Heart left ventricle (tissue), 16 donors: ENCODE data around the gene DMBX1. TPM values are rescaled to one million over a fixed set of nuclear protein-coding genes. Genes with fewer than 3 reads are reported as not detected.

Source experiments
- ATAC-seq, 4 donors: fragments of 200-7000 bp; cut with Tn5 transposase; one replicate each; pipeline ENCODE4 v1.9.1; 2020 to 2022; ENCODE audit warnings: moderate library complexity in 4 of 4, mild to moderate bottlenecking in 3 of 4, moderate number of reproducible peaks in 1 of 4
- DNase-seq, 5 donors: peaks; one replicate each; pipeline ENCODE4 v3.0.0-alpha.2; 2020
- H3K27ac ChIP-seq, 12 donors: fragments of 200-600 bp; sonication (generic) in 4 of 12; one replicate each; pipeline versions ENCODE4 v1.5.0 to v1.8.0; 2016 to 2022; ENCODE audit warnings: mild to moderate bottlenecking in 2 of 12
- H3K27me3 ChIP-seq, 9 donors: fragments of 200-600 bp; sonication (generic) in 2 of 9; one replicate each; pipeline versions ENCODE4 v1.5.1 to v1.8.0; 2016 to 2022; ENCODE audit warnings: mild to moderate bottlenecking in 3 of 9
- H3K36me3 ChIP-seq, 9 donors: fragments of 200-600 bp; sonication (generic) in 2 of 9; one replicate each; pipeline versions ENCODE4 v1.5.0 to v1.8.0; 2018 to 2022; ENCODE audit warnings: mild to moderate bottlenecking in 2 of 9
- H3K4me1 ChIP-seq, 12 donors: fragments of 200-600 bp; sonication (generic) in 4 of 12; one replicate each; pipeline versions ENCODE4 v1.5.0 to v1.8.0; 2016 to 2022; ENCODE audit warnings: mild to moderate bottlenecking in 3 of 12
- H3K4me3 ChIP-seq, 12 donors: fragments of 200-600 bp; sonication (generic) in 4 of 12; one replicate each; pipeline versions ENCODE4 v1.5.0 to v1.8.0; 2017 to 2022; ENCODE audit warnings: mild to moderate bottlenecking in 9 of 12, moderate library complexity in 4 of 12
- H3K9me3 ChIP-seq, 12 donors: fragments of 200-600 bp; sonication (generic) in 4 of 12; one replicate each; pipeline versions ENCODE4 v1.5.0 to v1.8.0; 2016 to 2022; ENCODE audit warnings: mild to moderate bottlenecking in 1 of 12
- CTCF ChIP-seq, 12 donors: fragments of 200-600 bp; sonication (generic) in 4 of 12; IDR thresholded peaks; one replicate each; pipeline versions ENCODE4 v1.5.0 to v1.8.0; 2018 to 2022; ENCODE audit warnings: antibody characterized with exemption in 12 of 12, mild to moderate bottlenecking in 5 of 12
- POLR2A ChIP-seq, 2 donors: fragments of 450-650 bp; IDR thresholded peaks; one replicate each; pipeline ENCODE4 v1.6.1; 2017; ENCODE audit warnings: antibody characterized with exemption in 2 of 2, mild to moderate bottlenecking in 2 of 2, moderate library complexity in 2 of 2
- WGBS, 4 donors: extraction: QIAGEN DNeasy Blood & Tissue Kit in 2 of 4; methylation state at CpG; one replicate each; pipeline versions ENCODE4 v1.1.5 to v1.1.7; 2013 to 2018; 5-methylcytosine and 5-hydroxymethylcytosine counted together
- intact Hi-C, 10 donors: fragments of 100-400 bp; cut with DNase I; formaldehyde crosslinking; loops; one replicate each; pipeline versions ENCODE4 v1.11.1 to v1.14.2; 2022
- polyA plus RNA-seq, 2 donors: library from polyadenylated mRNA; stranded (reverse); fragments of 200-250 nt; gene quantifications; one replicate each; pipeline ENCODE4 v1.2.3, GENCODE V29; 2013
- total RNA-seq, 9 donors: library from RNA; depleted of rRNA in 2 of 9; stranded (reverse); fragments of >200 nt in 2 of 9; fragmentation: NEBNext Ultra II Directional in 3 of 9; extraction: Animal tissue kit (Norgen Biotek cat#: 25700) in 3 of 9; gene quantifications; one replicate each; pipeline versions ENCODE4 v1.1.0 to v1.2.4, GENCODE V29; 2016 to 2023
- donor health status: ischemic (EF 13 %, LVEDD 7.1; RV severe dilation, severe dysfunction).
- donor health status: healthy with polysubstance abuse.
- donor health status: DM: no; HTN: yes; CAD: no.
- donor health status: DM: no; HTN: no; CAD: no.
- donor health status: ischemic (EF 25% LVEDD 6.9; RV normal size, moderate dysfunction).
- donor health status: ischemic (EF 25% LVEDD 5.7; RV mildly dilated, moderate dysfunction).
- donor health status: healthy.
- donor health status: DM: yes; HTN: yes; CAD: no.
- donor health status: ischemic (EF 35%, LVEDD 5.7; RV mildly dilated, moderate dysfunction).
- donor health status: nonischemic (EF 11% LVEDD 7.7; RV severe dilation, severe dysfunction).
- donor health status: DM: yes; HTN: yes; CAD: no.
- donor health status: PGD.
- donor health status: ischemic (EF 29% LVEDD 5.4; RV normal size, mild dysfunction).
- donor health status: nonischemic (EF 23%, LVEDD 6.1; RV moderate dilation, normal function).

DMBX1 gene
- total and polyA plus RNA-seq, 11 donors = not detected

GRCh38 chr1:46497020-46497419 lies 7.4 kb downstream of the DMBX1 start:
- Histone ChIP-seq H3K9me3 (no peaks in the 10 kb centered on the region), H3K4me1 (no peaks in the 10 kb centered on the region), H3K27ac (no peak overlapping the region), H3K36me3 (no peaks in the 10 kb centered on the region), H3K27me3 (peaks cover 9 to 62% (median 35%) of the 10 kb centered on the region in 9 donors), H3K4me3 (no peak overlapping the region)
- TF ChIP-seq POLR2A (IDR thresholded peaks at IDR 0.05) (no peak), CTCF (IDR thresholded peaks at IDR 0.05) (no peak)
- DNase-seq = no peak
- intact Hi-C loops = no loop called here
- 61 to 73% (median 68%) methylated on average over 3 of the region's 3 CpGs for WGBS, 4 donors
- ATAC-seq = no peak

DNA sequence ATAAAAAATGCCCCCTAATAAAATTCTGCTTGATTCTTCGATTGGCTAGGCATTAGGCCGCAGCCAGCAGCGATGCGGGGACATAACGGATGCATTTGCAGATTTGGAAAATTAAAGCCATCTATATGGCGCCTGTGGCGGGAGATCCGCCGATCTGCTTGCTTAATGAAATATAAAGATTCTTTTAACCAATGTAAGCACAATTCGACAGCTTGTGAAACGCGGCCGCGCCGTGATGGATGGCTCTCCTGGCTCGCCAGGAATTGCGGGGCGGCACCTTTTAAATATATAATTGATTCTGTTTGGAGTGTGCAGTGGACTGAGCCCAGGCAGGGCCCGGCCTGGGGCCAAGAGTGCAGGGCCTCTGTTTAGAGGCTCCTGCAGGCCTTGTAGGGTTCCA lies 8.0 kb downstream of the DMBX1 start:
- TF ChIP-seq CTCF (IDR thresholded peaks at IDR 0.05) (no peak), POLR2A (IDR thresholded peaks at IDR 0.05) (no peak)
- Histone ChIP-seq H3K36me3 (no peaks in the 10 kb centered on the region), H3K27me3 (peaks cover 4 to 62% (median 29%) of the 10 kb centered on the region in 9 donors), H3K9me3 (no peaks in the 10 kb centered on the region), H3K27ac (no peak overlapping the region), H3K4me3 (no peak overlapping the region), H3K4me1 (no peaks in the 10 kb centered on the region)
- intact Hi-C loops = no loop called here
- ATAC-seq = no peak
- WGBS, 4 donors = 93 to 96% (median 94%) methylated on average over 19 of the region's 19 CpGs
- peak in 1 of 5 donors; percentile 56 for DNase-seq

DNA sequence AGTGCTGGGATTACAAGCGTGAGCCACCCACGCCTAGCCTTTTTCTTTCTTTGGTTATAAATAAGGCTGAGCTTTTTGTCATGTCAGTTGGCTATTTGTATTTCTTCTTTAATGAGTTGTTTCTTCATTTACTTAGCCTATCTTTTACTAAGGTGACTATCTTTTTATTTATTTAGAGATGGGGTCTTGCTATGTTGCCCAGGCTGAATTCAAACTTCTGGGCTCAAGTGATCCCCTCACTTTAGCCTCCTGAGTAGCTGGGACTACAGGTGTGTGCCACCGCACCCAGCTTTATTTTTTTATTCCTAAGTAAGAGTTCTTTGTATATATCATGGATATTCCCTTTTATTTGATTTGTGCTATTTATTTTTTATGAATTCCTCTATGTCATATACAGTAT lies 11.9 kb downstream of the DMBX1 start:
- TF ChIP-seq POLR2A (IDR thresholded peaks at IDR 0.05) = no peak
- no peak for TF ChIP-seq CTCF (IDR thresholded peaks at IDR 0.05)
- WGBS, 4 donors = 93 to 97% (median 95%) methylated on average over 3 of the region's 3 CpGs
- Histone ChIP-seq H3K4me3 (no peak overlapping the region), H3K9me3 (no peaks in the 10 kb centered on the region), H3K27ac (no peak overlapping the region), H3K36me3 (no peaks in the 10 kb centered on the region), H3K27me3 (peaks cover 0 to 34% (median 7%) of the 10 kb centered on the region in 9 donors), H3K4me1 (no peaks in the 10 kb centered on the region)
- intact Hi-C loops = no loop called here
- DNase-seq = no peak
- ATAC-seq = no peak

DNA sequence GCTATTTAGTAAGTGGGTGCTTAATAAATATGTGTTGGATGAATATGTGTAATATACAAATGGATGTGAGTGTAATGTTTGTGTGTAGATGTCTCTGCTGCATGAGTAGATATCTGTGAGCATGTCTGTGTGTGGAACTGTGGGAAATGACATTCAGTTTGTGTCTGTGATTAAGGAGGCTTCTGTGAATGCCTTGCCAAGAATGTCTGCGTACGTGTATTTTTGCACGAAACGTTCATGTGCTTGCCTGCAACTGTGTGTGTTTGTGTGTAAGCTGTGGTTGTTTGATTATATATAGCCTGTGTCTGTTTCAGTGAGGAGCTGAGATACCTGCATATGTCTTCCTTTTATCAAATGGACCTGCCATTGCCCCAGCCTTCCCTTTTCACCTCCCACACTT lies 13.8 kb downstream of the DMBX1 start:
- H3K27me3 ChIP-seq = peaks cover 0 to 28% (median 7%) of the 10 kb centered on the region in 9 donors
- no peak overlapping the region for H3K4me3 ChIP-seq
- no peaks in the 10 kb centered on the region for H3K36me3 ChIP-seq
- H3K9me3 ChIP-seq = no peaks in the 10 kb centered on the region
- H3K4me1 ChIP-seq = no peaks in the 10 kb centered on the region
- peak in 1 of 5 donors; percentile 0 for DNase-seq
- TF ChIP-seq CTCF (IDR thresholded peaks at IDR 0.05) (no peak), POLR2A (IDR thresholded peaks at IDR 0.05) (no peak)
- intact Hi-C loops = no loop called here
- WGBS, 4 donors = 67 to 77% (median 73%) methylated on average over 4 of the region's 4 CpGs
- ATAC-seq = no peak
- no peak overlapping the region for H3K27ac ChIP-seq
